MM.1S (cell line): ENCODE results near the gene AGAP1.

Experiments
- CTCF ChIP-seq: fragments of 300-600 bp; sonication (generic); IDR thresholded peaks from 2 replicates; pipeline ENCODE4 v1.5.1; 2016; ENCODE audit warnings: antibody characterized with exemption, low read length, mixed read lengths
- EZH2 ChIP-seq: fragments of 300-600 bp; sonication (generic); optimal IDR thresholded peaks from 2 replicates; pipeline ENCODE3; 2017; ENCODE audit warnings: low read depth, mild to moderate bottlenecking, antibody characterized with exemption, low read length, mixed read lengths
- EZH2phosphoT487 ChIP-seq: fragments of 300-600 bp; sonication (generic); IDR thresholded peaks from 2 replicates; pipeline ENCODE4 v1.6.1; 2018; ENCODE audit warnings: antibody characterized with exemption, low read length

GRCh38 chr2:236092714-236093113 is 598.9 kb downstream of the AGAP1 start:
- TF ChIP-seq CTCF = no peak
- TF ChIP-seq EZH2 = no peak
- TF ChIP-seq EZH2phosphoT487 = no peak
